Stimulated activated effector memory CD8-positive, alpha-beta T cell treated with anti-CD3 and anti-CD28 coated beads, Interleukin-12 subunit alpha, Interleukin-12 subunit beta, amount 100 ng/mL, for 72 hours (primary cell): ENCODE measurements around the gene LYZL4.

Experiments used
- ATAC-seq: fragments of 150-1000 bp; cut with Tn5 transposase; 2 replicates; pipeline ENCODE4 v1.10.0; 2021
- DNase-seq, 2 donors: peaks; one replicate each; pipeline ENCODE4 v3.0.0; 2021 to 2022; ENCODE audit warnings: low spot score in 2 of 2
- H3K27ac Mint-ChIP-seq: one replicate; pipeline ENCODE4 v1.8.0; 2022; ENCODE audit warnings: mild to moderate bottlenecking, mixed read lengths
- H3K36me3 Mint-ChIP-seq: one replicate; pipeline ENCODE4 v1.8.0; 2022; ENCODE audit warnings: mild to moderate bottlenecking, mixed read lengths
- H3K4me1 Mint-ChIP-seq: one replicate; pipeline ENCODE4 v1.8.0; 2022; ENCODE audit warnings: mixed read lengths
- H3K4me3 Mint-ChIP-seq: one replicate; pipeline ENCODE4 v1.8.0; 2022; ENCODE audit warnings: mild to moderate bottlenecking, mixed read lengths
- H3K9me3 Mint-ChIP-seq: one replicate; pipeline ENCODE4 v1.8.0; 2022; ENCODE audit warnings: mixed read lengths

The LYZL4 gene

DNA sequence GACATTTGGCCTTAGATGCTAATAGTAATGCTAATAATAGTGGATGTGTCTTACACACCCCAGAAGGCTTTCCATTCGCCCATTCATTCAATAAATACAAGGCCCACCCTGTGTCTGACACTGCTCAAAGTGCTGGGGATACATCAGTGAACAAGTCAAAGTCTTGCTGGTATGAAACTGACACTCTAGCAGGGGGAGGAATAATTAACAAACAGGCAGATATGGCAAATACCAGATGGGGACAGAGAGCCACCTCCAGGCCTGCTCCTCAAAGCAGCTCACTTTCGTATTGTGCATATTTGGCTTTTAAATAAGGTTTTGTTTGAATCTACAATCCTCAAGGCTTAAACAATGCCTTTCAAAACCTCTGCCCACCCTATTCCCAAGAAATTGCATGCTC, 28.3 kb upstream of the LYZL4 start:
- H3K36me3 Mint-ChIP-seq = no peaks in the 10 kb centered on the region
- ATAC-seq (no peak), DNase-seq (no peak)
- no peak overlapping the region for H3K4me3 Mint-ChIP-seq
- H3K9me3 Mint-ChIP-seq = no peaks in the 10 kb centered on the region
- H3K4me1 Mint-ChIP-seq = no peaks in the 10 kb centered on the region
- no peak overlapping the region for H3K27ac Mint-ChIP-seq

- ATAC-seq = no peak
- Mint-ChIP-seq H3K36me3 (no peaks in the 10 kb centered on the region), H3K27ac (no peak overlapping the region), H3K4me3 (no peak overlapping the region), H3K9me3 (no peaks in the 10 kb centered on the region), H3K4me1 (no peaks in the 10 kb centered on the region)
- DNase-seq = no peak
Observed at GRCh38 chr3:42438193-42438592, 27.8 kb upstream of the LYZL4 start.

DNA sequence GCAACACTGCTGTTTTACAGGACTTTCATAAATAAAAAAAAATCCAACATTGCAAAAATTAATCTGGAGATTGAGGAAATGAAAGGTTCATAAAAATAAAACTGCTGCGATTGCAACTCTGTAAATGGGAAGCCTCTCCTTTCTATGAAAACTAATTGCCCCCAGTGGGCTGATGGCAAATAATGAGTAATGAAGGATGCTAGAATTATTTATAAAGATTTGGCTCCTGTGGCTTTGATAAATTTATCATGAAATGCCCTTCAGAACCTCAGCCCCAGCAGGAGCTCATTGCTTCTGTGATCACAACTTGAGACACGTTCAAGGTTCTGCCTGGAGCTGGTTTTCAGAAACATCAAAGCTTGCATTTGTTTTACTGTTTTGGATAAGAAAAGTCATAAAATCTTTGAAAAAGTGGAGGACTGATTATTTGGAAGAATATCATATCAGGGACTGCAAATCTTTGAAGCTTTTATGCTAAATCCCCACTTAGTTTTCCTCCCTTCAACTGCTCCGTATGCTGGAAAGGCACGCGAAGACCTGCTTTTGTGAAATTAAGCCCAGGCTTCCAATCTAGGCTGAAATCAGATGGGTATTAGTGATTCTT, 24.5 kb upstream of the LYZL4 start:
- no peak overlapping the region for H3K4me3 Mint-ChIP-seq
- H3K9me3 Mint-ChIP-seq = peaks cover 5% of the 10 kb centered on the region
- DNase-seq (no peak), ATAC-seq (no peak)
- H3K36me3 Mint-ChIP-seq = no peaks in the 10 kb centered on the region
- H3K27ac Mint-ChIP-seq = no peak overlapping the region
- no peaks in the 10 kb centered on the region for H3K4me1 Mint-ChIP-seq

GRCh38 chr3:42432485-42432884, 22.1 kb upstream of the LYZL4 start:
- H3K4me1 Mint-ChIP-seq = no peaks in the 10 kb centered on the region
- H3K4me3 Mint-ChIP-seq = no peak overlapping the region
- DNase-seq = no peak
- peaks cover 5% of the 10 kb centered on the region for H3K9me3 Mint-ChIP-seq
- H3K36me3 Mint-ChIP-seq = no peaks in the 10 kb centered on the region
- H3K27ac Mint-ChIP-seq = no peak overlapping the region
- ATAC-seq = no peak

GRCh38 chr3:42430781-42431532, 20.5 kb upstream of the LYZL4 start:
- Mint-ChIP-seq H3K4me1 (no peaks in the 10 kb centered on the region), H3K9me3 (peaks cover 5% of the 10 kb centered on the region), H3K4me3 (no peak overlapping the region), H3K27ac (no peak overlapping the region), H3K36me3 (no peaks in the 10 kb centered on the region)
- ATAC-seq = no peak
- DNase-seq = no peak

GRCh38 chr3:42428830-42429229, 18.4 kb upstream of the LYZL4 start:
- Mint-ChIP-seq H3K36me3 (no peaks in the 10 kb centered on the region), H3K9me3 (peaks cover 5% of the 10 kb centered on the region), H3K27ac (no peak overlapping the region), H3K4me3 (no peak overlapping the region), H3K4me1 (no peaks in the 10 kb centered on the region)
- no peak for ATAC-seq
- DNase-seq = no peak

DNA sequence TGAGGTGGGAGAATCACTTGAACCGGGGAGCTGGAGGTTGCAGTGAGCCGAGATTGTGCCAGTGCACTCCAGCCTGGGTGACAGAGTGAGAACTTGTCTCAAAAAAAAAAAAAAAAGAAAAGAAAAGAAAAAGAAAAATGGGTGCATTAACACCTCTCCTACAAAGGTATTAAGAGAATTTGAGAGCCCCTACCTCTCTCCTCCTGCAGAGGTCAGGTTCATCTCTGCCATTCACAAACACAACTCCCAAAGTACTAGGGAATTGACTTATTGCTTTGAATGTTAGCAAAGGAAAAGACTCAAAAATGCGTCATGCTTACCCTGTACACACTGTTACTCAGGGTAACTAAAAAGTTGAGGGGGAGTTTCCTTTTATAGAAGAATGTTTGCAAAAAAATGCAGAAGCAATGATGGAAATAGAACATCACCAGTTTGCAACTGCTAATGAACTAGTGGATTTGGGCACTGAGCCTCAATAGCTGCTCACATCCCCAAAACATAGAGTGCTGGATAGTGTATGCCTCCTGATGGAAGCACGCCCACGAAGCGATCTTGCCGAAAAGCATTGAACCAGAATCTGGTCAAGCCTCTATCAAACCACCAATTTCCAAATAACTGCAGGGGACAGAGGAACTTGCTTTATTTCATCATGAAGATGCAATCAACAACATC, 15.5 kb upstream of the LYZL4 start:
- no peaks in the 10 kb centered on the region for H3K36me3 Mint-ChIP-seq
- ATAC-seq (no peak), DNase-seq (no peak)
- no peak overlapping the region for H3K27ac Mint-ChIP-seq
- no peaks in the 10 kb centered on the region for H3K4me1 Mint-ChIP-seq
- H3K9me3 Mint-ChIP-seq = no peaks in the 10 kb centered on the region
- H3K4me3 Mint-ChIP-seq = no peak overlapping the region

DNA sequence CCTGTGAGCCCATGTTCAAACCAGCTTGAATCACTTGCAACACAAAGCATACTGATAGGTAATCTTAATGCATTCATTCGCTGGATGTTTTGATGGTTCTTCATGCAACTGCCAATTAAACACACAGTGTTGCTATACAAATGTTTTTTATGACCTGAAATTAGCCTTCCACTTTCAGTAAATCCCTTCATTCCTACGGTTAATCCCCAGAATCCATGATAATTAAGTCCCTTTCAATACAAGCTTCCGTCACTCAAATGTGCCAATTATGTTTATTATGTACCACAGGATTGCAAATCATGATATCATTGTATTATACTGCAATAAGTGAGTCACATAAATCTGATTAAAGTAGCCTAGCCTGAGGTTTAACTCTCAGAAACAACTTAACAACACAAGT, 14.5 kb upstream of the LYZL4 start:
- H3K4me1 Mint-ChIP-seq = no peaks in the 10 kb centered on the region
- no peak overlapping the region for H3K4me3 Mint-ChIP-seq
- H3K36me3 Mint-ChIP-seq = no peaks in the 10 kb centered on the region
- no peaks in the 10 kb centered on the region for H3K9me3 Mint-ChIP-seq
- H3K27ac Mint-ChIP-seq = no peak overlapping the region
- ATAC-seq (no peak), DNase-seq (no peak)

GRCh38 chr3:42421818-42422796, 11.7 kb upstream of the LYZL4 start:
- H3K9me3 Mint-ChIP-seq = no peaks in the 10 kb centered on the region
- H3K4me3 Mint-ChIP-seq = no peak overlapping the region
- no peaks in the 10 kb centered on the region for H3K36me3 Mint-ChIP-seq
- H3K27ac Mint-ChIP-seq = no peak overlapping the region
- H3K4me1 Mint-ChIP-seq = no peaks in the 10 kb centered on the region
- DNase-seq (no peak), ATAC-seq (no peak)

DNA sequence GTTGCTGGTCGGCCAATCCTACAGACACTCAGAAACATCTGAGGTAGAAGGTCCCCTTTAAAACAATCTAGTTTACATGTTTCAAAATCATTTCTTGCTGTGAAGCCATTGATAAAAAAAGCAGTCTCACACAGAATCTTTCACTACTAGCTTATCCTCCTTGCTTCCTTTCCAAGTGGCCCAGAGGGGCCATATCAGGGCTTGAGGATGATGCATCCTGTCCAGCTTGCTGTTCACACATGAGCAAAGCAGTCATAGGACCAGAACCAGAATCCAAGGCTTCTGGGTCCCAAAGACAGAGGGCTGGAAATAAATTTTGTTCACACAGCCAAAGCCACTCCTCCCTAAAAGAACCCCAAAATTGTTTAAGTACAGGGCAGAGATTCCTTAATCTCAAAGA, 9.2 kb upstream of the LYZL4 start:
- ATAC-seq = no peak
- H3K4me3 Mint-ChIP-seq = no peak overlapping the region
- H3K4me1 Mint-ChIP-seq = no peaks in the 10 kb centered on the region
- H3K36me3 Mint-ChIP-seq = no peaks in the 10 kb centered on the region
- no peaks in the 10 kb centered on the region for H3K9me3 Mint-ChIP-seq
- no peak overlapping the region for H3K27ac Mint-ChIP-seq
- no peak for DNase-seq

GRCh38 chr3:42412526-42413155, 2.2 kb upstream of the LYZL4 start:
- H3K4me3 Mint-ChIP-seq = no peak overlapping the region
- no peaks in the 10 kb centered on the region for H3K36me3 Mint-ChIP-seq
- ATAC-seq (no peak), DNase-seq (no peak)
- H3K9me3 Mint-ChIP-seq = no peaks in the 10 kb centered on the region
- no peak overlapping the region for H3K27ac Mint-ChIP-seq
- H3K4me1 Mint-ChIP-seq = no peaks in the 10 kb centered on the region

DNA sequence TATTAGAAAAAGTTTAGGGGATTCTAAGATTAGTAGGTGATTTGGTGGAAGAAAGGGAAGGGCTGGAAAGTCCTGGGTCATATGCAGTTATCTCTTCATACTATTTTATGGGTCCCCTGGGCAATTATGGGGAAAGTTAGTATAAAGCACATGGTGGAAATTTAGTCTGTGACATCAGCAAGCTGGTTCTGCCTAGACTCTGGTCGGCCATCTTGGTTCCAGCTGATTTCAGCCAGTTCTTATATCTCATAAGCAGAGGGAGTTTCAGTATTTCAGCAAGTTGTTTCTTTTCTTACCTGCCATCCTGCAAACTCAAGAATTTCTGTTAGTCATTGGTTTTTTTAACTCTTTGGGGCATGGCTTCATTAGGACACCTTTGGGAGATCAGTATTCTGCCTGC, 1.0 kb upstream of the LYZL4 start:
- no peaks in the 10 kb centered on the region for H3K9me3 Mint-ChIP-seq
- H3K36me3 Mint-ChIP-seq = no peaks in the 10 kb centered on the region
- ATAC-seq (no peak), DNase-seq (no peak)
- no peaks in the 10 kb centered on the region for H3K4me1 Mint-ChIP-seq
- H3K27ac Mint-ChIP-seq = no peak overlapping the region
- H3K4me3 Mint-ChIP-seq = no peak overlapping the region

GRCh38 chr3:42408156-42408555, 2.3 kb downstream of the LYZL4 start:
- Mint-ChIP-seq H3K4me3 (no peak overlapping the region), H3K27ac (no peak overlapping the region), H3K9me3 (no peaks in the 10 kb centered on the region), H3K4me1 (no peaks in the 10 kb centered on the region), H3K36me3 (no peaks in the 10 kb centered on the region)
- ATAC-seq = no peak
- DNase-seq = no peak

GRCh38 chr3:42406727-42407450, 3.5 kb downstream of the LYZL4 start:
- DNase-seq (no peak), ATAC-seq (no peak)
- no peaks in the 10 kb centered on the region for H3K9me3 Mint-ChIP-seq
- H3K36me3 Mint-ChIP-seq = no peaks in the 10 kb centered on the region
- H3K27ac Mint-ChIP-seq = no peak overlapping the region
- no peak overlapping the region for H3K4me3 Mint-ChIP-seq
- no peaks in the 10 kb centered on the region for H3K4me1 Mint-ChIP-seq
